Measurements from ENCODE around the gene FBN3.
"Not testable (repeated sequence)": the region's sequence is repeated elsewhere in the genome, so short reads cannot be mapped to it uniquely, and the experiment has no call there.

The FBN3 gene

DNA sequence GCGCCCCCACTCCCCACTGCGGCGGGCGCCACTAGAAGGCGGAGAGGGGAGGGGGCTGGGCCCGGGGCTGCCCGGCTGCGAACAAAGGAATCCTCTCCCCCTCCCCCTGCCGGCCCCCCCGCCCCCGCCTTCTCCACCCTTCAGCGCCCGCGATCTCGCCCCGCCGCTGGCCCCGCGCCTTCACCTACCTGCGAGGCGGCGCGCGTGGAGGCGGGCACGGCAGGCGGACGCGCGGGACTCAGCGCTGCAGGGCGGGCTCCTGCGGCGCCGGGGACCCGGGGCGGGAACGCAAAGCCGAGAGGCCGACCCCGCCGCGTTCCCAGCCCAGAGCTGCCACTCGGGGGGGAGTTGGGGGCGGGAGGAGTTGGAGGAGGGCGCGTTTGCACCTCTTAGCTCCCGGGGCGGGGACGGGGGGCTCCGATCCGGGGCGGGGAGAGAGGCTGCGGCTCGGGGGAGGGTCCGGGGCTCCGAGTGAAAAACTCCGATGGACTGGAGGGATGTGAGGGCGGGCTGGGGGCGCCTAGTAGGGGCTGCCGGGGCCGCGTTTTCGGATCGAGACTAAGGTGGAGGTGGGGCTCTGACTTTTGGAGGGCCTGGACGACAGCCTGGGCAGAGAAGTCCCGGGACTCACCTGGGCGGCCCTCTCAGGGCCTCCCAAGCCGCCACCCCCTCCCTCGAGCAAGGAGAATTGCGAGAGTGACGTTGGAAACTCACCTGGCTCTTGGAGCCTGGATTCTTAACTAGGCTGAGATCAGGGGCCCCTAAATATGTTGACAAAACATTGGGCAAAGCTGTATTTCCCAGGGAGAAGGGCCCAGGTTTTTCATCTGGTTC lies at the start of gene FBN3:
Gene FBN3 (minus strand): TSS at position 332 of the 834 bp plus-strand sequence. CDS start 2,112 bp downstream, outside the sequence.
- no peak for DNase-seq

GRCh38 chr19:8196271-8196927 lies 47.0 kb upstream of the FBN3 start:
- DNase-seq: no peak

DNA sequence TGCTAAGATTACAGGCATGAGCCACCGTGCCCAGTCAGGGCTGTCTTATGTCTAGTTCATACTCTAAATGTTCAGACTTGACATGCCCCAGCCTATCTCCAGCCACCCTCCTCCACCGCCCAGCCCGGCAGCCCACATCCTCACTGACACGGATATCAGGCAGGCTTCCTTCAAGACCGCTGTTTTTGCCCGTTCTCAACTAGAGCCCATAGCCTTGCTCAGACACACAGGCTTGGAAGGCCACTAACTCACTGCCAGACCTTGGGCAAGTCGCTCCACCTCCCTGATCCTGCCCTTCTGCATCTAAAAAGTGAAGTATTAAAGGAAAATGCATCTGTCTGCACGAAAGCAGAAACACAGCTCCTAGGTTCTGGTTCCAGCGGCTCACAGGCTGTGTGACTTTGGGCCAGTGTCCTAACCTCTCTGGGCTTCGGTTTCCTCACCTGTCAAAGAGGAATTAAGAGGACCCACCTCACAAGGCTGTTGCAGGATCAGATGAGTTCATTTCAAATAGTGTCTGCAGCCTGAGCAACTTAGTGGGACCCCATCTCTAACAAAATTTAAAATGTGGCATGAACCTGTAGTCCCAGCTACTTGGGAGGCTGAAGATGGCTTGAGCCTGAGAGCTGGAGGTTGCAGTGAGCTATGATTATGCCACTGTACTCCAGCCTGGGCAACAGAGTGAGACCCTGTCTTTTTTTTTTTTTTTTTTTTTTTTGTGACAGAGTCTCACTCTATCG lies 45.3 kb upstream of the FBN3 start:
- no peak for DNase-seq

GRCh38 chr19:8192221-8192820 lies 42.9 kb upstream of the FBN3 start:
- no peak for DNase-seq

DNA sequence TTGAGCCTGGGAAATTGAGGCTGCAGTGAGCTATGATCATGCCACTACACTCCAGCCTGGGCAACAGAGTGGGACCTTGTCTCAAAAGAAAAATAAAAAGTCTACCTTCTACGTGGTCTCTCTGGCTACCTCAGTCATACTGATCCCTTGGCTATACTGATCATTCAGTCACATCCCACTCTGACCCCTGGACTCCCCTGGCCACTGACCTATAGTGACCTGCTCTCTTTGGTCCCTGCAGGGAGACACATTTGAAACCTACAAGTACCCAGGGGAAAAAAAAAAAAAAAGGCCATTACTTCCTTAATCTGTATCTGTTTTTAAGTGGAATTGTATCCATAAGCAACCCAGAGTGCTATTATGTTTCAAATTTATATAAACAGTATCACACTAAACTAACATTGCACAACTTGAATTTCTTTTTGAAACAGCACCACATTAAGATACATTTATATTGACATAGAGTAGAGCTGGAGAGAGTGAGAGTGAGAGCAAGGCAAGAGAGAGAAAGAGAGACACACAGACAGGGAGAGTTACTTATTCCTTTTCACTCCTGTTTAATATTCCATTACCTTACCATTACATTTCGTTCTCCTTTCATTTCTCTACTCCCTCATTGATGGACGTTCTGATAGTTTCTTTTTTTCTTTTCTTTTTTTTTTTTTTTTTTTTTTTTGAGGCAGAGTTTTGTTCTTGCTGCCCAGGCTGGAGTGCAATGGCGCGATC lies 36.1 kb upstream of the FBN3 start:
- no peak for DNase-seq

- DNase-seq: no peak
Measured at GRCh38 chr19:8184274-8184673, 34.9 kb upstream of the FBN3 start.

DNA sequence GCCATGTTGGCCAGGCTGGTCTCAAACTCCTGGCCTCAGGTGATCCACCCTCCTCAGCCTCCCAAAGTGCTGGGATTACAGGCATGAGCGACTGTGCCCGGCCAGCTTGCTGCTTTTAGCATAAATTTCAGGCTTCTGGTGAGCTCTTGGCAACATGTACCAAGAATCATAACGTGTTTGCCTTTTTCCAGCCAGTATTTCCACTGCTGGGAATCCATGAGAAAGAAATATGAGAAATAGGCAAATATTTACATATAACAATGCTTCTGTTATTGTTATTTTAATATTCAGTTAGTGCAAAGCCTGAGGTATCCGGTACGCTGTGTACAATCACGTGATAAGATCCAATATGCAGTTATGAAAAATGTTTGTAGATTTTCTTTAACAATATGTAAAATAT lies 30.6 kb upstream of the FBN3 start:
- DNase-seq: no peak

- DNase-seq: no peak
Measured at GRCh38 chr19:8174706-8175105, 25.3 kb upstream of the FBN3 start.

GRCh38 chr19:8168537-8168936 lies 19.1 kb upstream of the FBN3 start:
- DNase-seq: no peak

- DNase-seq: no peak
Measured at GRCh38 chr19:8167985-8168384, 18.6 kb upstream of the FBN3 start.

DNA sequence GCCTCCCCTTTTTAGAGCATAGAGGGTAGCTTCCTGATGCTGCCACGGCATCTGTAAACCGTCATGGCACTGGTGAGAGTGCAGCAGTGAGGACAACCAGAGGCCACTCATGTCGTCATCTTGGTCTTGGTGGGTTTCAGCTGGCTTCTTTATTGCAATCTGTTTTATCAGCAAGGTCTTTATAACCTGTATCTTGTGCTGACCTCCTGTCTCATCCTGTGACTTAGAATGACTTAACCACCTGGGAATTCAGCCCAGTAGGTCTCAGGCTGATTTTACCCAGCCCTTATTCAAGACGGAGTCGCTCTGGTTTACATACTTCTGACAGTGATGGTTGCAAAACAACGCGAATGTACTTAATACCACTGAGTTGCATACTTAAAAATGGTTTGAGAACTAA lies 14.4 kb upstream of the FBN3 start:
- no peak for DNase-seq

- no peak for DNase-seq
Measured at GRCh38 chr19:8161135-8161646, 11.8 kb upstream of the FBN3 start.

DNA sequence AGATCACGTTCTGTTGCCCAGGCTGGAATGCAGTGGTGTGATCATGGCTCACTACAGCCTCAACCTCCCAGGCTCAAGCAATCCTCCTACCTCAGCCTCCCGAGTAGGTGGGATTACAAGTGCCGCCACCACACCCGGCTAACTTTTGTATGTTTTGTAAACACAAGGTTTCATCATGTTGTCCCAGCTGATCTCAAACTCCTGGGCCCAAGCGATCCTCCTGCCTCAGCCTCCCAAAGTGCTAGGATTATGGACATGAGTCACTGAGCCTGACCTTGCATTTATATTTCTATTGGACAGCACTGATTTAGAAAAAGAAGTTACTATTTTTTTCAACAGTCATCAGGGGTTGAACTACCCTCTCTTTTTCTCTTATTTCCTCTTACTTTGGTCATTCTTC lies 9.9 kb upstream of the FBN3 start:
- DNase-seq: not testable (repeated sequence)

GRCh38 chr19:8158411-8159074 lies 9.2 kb upstream of the FBN3 start:
- DNase-seq: no peak

- DNase-seq: no peak
Measured at GRCh38 chr19:8155318-8155717, 5.9 kb upstream of the FBN3 start.

DNA sequence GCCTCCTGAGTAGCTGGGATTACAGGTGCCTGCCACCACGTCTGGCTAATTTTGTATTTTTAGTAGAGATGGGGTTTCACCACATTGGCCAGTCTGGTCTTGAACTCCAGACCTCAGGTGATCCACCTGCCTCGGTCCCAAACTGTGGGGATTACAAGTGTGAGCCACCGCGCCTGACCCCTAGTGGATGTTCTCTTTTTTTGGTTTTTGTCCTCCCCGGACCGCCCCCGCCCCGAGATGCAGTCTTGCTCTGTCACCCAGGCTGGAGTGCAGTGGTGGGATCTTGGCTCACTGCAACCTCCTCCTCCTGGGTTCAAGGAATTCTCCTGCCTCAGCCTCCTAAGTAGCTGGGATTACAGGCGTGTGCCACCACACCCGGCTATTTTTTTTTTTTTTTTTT lies 4.6 kb upstream of the FBN3 start:
- not testable (repeated sequence) for DNase-seq

GRCh38 chr19:8151767-8152035 lies 2.3 kb upstream of the FBN3 start:
- no peak for DNase-seq

DNA sequence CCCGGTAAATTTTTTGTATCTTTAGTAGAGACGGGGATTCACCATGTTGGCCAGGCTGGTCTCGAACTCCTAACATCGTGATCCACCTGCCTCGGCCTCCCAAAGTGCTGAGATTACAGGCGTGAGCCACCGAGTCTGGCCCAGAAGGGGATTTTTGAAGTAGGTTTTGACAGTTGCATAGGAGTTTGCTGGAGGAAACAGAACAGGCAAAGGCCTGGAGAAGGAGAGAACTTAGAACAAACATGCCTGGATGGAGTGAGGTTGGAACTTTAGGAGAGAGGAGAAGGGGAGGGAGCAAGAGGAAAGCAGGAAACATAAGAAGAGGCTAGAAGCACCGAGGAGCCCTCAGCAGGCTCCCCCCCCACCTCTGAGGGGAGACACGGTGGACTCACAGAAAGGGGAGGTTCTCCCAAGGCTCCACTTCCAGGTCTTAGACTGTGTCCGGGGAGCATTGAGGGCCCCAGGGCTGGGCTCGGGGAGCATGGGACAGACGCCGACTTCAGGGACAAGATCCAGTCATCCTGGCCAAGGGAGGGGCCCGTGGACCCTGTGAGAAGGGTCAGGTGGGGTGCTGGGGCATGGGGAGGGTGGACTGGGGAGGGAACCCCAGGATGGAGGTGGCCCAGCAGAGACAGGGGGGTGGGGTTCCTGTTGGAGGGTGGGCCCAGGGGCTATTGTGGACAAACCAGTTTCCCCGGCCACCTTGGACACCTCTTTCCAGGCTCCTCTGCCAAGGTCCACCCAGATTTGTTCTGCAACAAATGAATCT lies 1.8 kb upstream of the FBN3 start:
- DNase-seq: no peak

DNA sequence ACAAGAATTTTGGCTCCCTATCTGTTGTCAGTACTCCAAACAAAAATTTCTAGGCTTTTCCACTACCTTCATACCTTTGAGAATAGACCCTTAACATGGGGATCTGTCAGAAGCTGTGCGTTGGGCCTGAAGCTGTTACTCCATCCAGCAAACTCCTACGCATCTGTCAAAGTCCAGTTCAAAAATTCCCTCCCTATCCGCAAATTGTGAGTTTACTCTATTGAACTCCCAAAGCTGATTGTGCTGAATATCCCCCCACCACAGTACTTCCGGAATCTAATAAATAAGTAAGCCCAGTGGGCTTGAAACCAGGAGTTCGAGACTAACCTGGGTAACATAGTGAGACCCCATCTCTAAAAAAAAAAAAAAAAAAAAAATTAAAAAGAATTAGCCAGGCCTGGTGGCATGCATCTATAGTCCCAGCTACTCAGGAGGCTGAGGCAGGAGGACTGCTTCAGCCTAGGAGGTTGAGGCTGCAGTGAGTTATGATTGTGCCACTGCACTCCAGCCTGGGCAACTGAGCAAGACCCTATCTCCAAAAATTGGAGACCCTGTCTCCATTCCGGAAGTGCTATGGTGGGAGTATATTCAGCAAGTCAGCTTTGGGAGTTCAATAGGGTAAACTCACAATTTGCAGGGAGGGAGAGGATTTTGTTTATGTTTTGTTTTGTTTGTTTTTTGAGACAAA lies 930 bp upstream of the FBN3 start:
- no peak for DNase-seq

- no peak for DNase-seq
Measured at GRCh38 chr19:8148410-8149260, 757 bp downstream of the FBN3 start.

All from 8988T (cell line).